ENCODE results near the gene RBFA.
A peak's percentile ranks its signal among the peaks of the same experiment; 100 is the strongest.

The RBFA gene

GRCh38 chr18:80033181-80034067 is 810 bp upstream of the RBFA start:
- peak; percentile 84 for DNase-seq

- no peak for DNase-seq
Observed at GRCh38 chr18:80034852-80035406, 695 bp downstream of the RBFA start.

- DNase-seq: no peak
Observed at GRCh38 chr18:80035997-80036396, 1.8 kb downstream of the RBFA start.

GRCh38 chr18:80037300-80037699 is 3.1 kb downstream of the RBFA start:
- DNase-seq: no peak

- DNase-seq: no peak
Observed at GRCh38 chr18:80037869-80038630, 3.8 kb downstream of the RBFA start.

GRCh38 chr18:80040515-80040914 is 6.3 kb downstream of the RBFA start:
- no peak for DNase-seq

GRCh38 chr18:80041424-80041823 is 7.2 kb downstream of the RBFA start:
- DNase-seq: no peak

- no peak for DNase-seq
Observed at GRCh38 chr18:80042785-80043184, 8.6 kb downstream of the RBFA start.

GRCh38 chr18:80044072-80044471 is 9.8 kb downstream of the RBFA start:
- no peak for DNase-seq

- DNase-seq: no peak
Observed at GRCh38 chr18:80046011-80046410, 11.8 kb downstream of the RBFA start.

- DNase-seq: no peak
Observed at GRCh38 chr18:80046431-80046830, 12.2 kb downstream of the RBFA start.

GRCh38 chr18:80046961-80047541 is 12.8 kb downstream of the RBFA start:
- no peak for DNase-seq

- no peak for DNase-seq
Observed at GRCh38 chr18:80050797-80051196, 16.6 kb downstream of the RBFA start.

- no peak for DNase-seq
Observed at GRCh38 chr18:80056095-80056494, 21.9 kb downstream of the RBFA start.

- DNase-seq: no peak
Observed at GRCh38 chr18:80059945-80060344, 25.7 kb downstream of the RBFA start.

- DNase-seq: no peak
Observed at GRCh38 chr18:80065705-80066104, 31.5 kb downstream of the RBFA start.

- no peak for DNase-seq
Observed at GRCh38 chr18:80067321-80067720, 33.1 kb downstream of the RBFA start.

- DNase-seq: no peak
Observed at GRCh38 chr18:80067897-80068296, 33.7 kb downstream of the RBFA start.

GRCh38 chr18:80068571-80069272 is 34.5 kb downstream of the RBFA start:
- no peak for DNase-seq

GRCh38 chr18:80070825-80071224 is 36.6 kb downstream of the RBFA start:
- no peak for DNase-seq

GRCh38 chr18:80074183-80074582 is 39.9 kb downstream of the RBFA start:
- DNase-seq: no peak

GRCh38 chr18:80074697-80075096 is 40.5 kb downstream of the RBFA start:
- DNase-seq: no peak

GRCh38 chr18:80075940-80076339 is 41.7 kb downstream of the RBFA start:
- DNase-seq: no peak
